ENCODE results near the gene KRT77. TPM values are rescaled to one million over a fixed set of nuclear protein-coding genes. Genes with fewer than 3 reads are reported as not detected.

KRT77 gene
- total RNA-seq, 1 donor from 2014 or later = not detected

DNA sequence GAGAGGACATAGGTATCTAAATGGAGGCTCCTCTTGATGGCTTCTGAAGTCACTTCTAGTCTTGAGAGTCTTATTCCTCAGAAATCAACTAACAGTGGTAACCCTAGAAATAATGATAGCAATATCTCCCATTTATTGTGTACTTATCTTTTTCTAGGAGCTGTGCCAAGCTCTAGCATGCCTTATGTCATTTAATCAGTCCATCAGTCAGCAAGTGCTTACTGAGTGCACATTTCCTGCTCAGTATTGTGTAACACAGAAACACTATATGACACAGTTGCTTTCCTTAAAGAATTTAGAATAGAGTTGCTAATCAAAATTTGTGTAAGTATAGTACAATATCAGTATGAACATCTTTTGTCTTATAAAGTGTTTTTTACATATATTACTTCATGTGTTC lies 37.3 kb upstream of the KRT77 start:
- DNase-seq (ENCODE audit: low read depth) (peak; percentile 85), FAIRE-seq (no peak)
- Histone ChIP-seq H3K4me3 (ENCODE audit: low read depth, low read length) (no peak overlapping the region), H3K36me3 (ENCODE audit: control insufficient read depth, insufficient read depth, low read length) (no peaks in the 10 kb centered on the region), H3K27me3 (ENCODE audit: control insufficient read depth, insufficient read depth, low read length) (peaks cover 10% of the 10 kb centered on the region)
- TF ChIP-seq, protein P1, sequence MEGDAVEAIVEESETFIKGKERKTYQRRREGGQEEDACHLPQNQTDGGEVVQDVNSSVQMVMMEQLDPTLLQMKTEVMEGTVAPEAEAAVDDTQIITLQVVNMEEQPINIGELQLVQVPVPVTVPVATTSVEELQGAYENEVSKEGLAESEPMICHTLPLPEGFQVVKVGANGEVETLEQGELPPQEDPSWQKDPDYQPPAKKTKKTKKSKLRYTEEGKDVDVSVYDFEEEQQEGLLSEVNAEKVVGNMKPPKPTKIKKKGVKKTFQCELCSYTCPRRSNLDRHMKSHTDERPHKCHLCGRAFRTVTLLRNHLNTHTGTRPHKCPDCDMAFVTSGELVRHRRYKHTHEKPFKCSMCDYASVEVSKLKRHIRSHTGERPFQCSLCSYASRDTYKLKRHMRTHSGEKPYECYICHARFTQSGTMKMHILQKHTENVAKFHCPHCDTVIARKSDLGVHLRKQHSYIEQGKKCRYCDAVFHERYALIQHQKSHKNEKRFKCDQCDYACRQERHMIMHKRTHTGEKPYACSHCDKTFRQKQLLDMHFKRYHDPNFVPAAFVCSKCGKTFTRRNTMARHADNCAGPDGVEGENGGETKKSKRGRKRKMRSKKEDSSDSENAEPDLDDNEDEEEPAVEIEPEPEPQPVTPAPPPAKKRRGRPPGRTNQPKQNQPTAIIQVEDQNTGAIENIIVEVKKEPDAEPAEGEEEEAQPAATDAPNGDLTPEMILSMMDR (IDR thresholded peaks at IDR 0.05; ENCODE audit: insufficient read depth, low read length, severe bottlenecking) = no peak

GRCh38 chr12:52739963-52740362 lies 36.6 kb upstream of the KRT77 start:
- Histone ChIP-seq H3K27me3 (ENCODE audit: control insufficient read depth, insufficient read depth, low read length) (peaks cover 12% of the 10 kb centered on the region), H3K36me3 (ENCODE audit: control insufficient read depth, insufficient read depth, low read length) (no peaks in the 10 kb centered on the region), H3K4me3 (ENCODE audit: low read depth, low read length) (no peak overlapping the region)
- FAIRE-seq = no peak
- TF ChIP-seq, protein P1 (IDR thresholded peaks at IDR 0.05; ENCODE audit: insufficient read depth, low read length, severe bottlenecking) = no peak
- DNase-seq (ENCODE audit: low read depth) = peak; percentile 75

GRCh38 chr12:52735816-52736632 lies 32.7 kb upstream of the KRT77 start:
- no peaks in the 10 kb centered on the region for H3K36me3 ChIP-seq (ENCODE audit: control insufficient read depth, insufficient read depth, low read length)
- TF ChIP-seq, protein P1 (IDR thresholded peaks at IDR 0.05; ENCODE audit: insufficient read depth, low read length, severe bottlenecking) = no peak
- H3K27me3 ChIP-seq (ENCODE audit: control insufficient read depth, insufficient read depth, low read length) = peaks cover 6% of the 10 kb centered on the region
- no peak for FAIRE-seq
- H3K4me3 ChIP-seq (ENCODE audit: low read depth, low read length) = no peak overlapping the region
- no peak for DNase-seq (ENCODE audit: low read depth)

DNA sequence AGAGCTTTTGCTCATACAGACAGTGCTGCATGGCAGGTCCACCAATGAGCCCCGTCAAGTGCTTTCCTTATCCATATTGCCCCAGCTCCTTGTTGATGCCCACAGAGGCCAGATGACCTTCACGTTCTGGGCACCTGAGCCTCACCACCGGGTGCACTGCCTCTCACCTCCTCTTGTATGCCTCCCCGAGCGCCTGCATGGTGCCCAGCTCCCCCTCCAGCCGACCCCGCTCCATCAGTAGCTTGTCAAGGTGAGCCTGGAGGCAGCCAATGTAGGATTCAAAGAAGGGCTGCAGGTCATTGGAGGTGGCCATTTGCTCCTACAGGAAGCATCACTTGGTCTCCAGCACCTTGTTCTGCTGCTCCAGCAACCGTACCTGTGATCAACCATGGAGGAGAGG lies 31.8 kb upstream of the KRT77 start:
- FAIRE-seq (no peak), DNase-seq (ENCODE audit: low read depth) (no peak)
- H3K27me3 ChIP-seq (ENCODE audit: control insufficient read depth, insufficient read depth, low read length) = peaks cover 6% of the 10 kb centered on the region
- H3K4me3 ChIP-seq (ENCODE audit: low read depth, low read length) = no peak overlapping the region
- TF ChIP-seq, protein P1 (IDR thresholded peaks at IDR 0.05; ENCODE audit: insufficient read depth, low read length, severe bottlenecking) = no peak
- no peaks in the 10 kb centered on the region for H3K36me3 ChIP-seq (ENCODE audit: control insufficient read depth, insufficient read depth, low read length)

- no peak for DNase-seq (ENCODE audit: low read depth)
- Histone ChIP-seq H3K27me3 (ENCODE audit: control insufficient read depth, insufficient read depth, low read length) (peaks cover 6% of the 10 kb centered on the region), H3K36me3 (ENCODE audit: control insufficient read depth, insufficient read depth, low read length) (no peaks in the 10 kb centered on the region), H3K4me3 (ENCODE audit: low read depth, low read length) (no peak overlapping the region)
- no peak for FAIRE-seq
- TF ChIP-seq, protein P1 (IDR thresholded peaks at IDR 0.05; ENCODE audit: insufficient read depth, low read length, severe bottlenecking) = no peak
Observed at GRCh38 chr12:52730793-52731192, 27.5 kb upstream of the KRT77 start.

Data from bronchial epithelial cell (primary cell).